ENCODE measurements around the gene PCDHB16.
"Not testable (repeated sequence)": the region's sequence is repeated elsewhere in the genome, so short reads cannot be mapped to it uniquely, and the experiment has no call there.

PCDHB16 gene

GRCh38 chr5:141184117-141184855 is 2.1 kb downstream of the PCDHB16 start:
- not testable (repeated sequence) for DNase-seq (ENCODE audit: low read depth)

GRCh38 chr5:141186897-141187512 is 4.8 kb downstream of the PCDHB16 start, which contains the start of gene PCDHB9:
PCDHB9 (plus strand) TSS chr5:141187161; CDS start chr5:141187319, 158 bp downstream.
- DNase-seq (ENCODE audit: low read depth), result peak; percentile 47

GRCh38 chr5:141188682-141189081 is 6.5 kb downstream of the PCDHB16 start:
- DNase-seq (ENCODE audit: low read depth), result not testable (repeated sequence)

GRCh38 chr5:141189131-141189530 is 6.9 kb downstream of the PCDHB16 start:
- not testable (repeated sequence) for DNase-seq (ENCODE audit: low read depth)

- DNase-seq (ENCODE audit: low read depth), result peak; percentile 30
Measured at GRCh38 chr5:141192110-141192725, 10.0 kb downstream of the PCDHB16 start, which contains the start of gene PCDHB10. PCDHB10 (plus strand) TSS chr5:141192353; CDS start chr5:141192553, 200 bp downstream.

GRCh38 chr5:141194332-141194731 is 12.1 kb downstream of the PCDHB16 start:
- not testable (repeated sequence) for DNase-seq (ENCODE audit: low read depth)

GRCh38 chr5:141196363-141196762 is 14.2 kb downstream of the PCDHB16 start:
- no peak for DNase-seq (ENCODE audit: low read depth)

GRCh38 chr5:141199359-141200235 is 17.4 kb downstream of the PCDHB16 start, which contains the start of gene PCDHB11:
PCDHB11 (plus strand) TSS chr5:141199627; CDS start chr5:141199775, 148 bp downstream.
- peak; percentile 8 for DNase-seq (ENCODE audit: low read depth)

- DNase-seq (ENCODE audit: low read depth), result not testable (repeated sequence)
Measured at GRCh38 chr5:141201126-141201525, 18.9 kb downstream of the PCDHB16 start.

GRCh38 chr5:141201646-141202045 is 19.5 kb downstream of the PCDHB16 start:
- not testable (repeated sequence) for DNase-seq (ENCODE audit: low read depth)

GRCh38 chr5:141208478-141208877 is 26.3 kb downstream of the PCDHB16 start, which contains the start of gene PCDHB12:
PCDHB12 (plus strand) TSS chr5:141208719; CDS start chr5:141208908, 189 bp downstream.
- DNase-seq (ENCODE audit: low read depth), result peak; percentile 28

GRCh38 chr5:141210281-141210680 is 28.1 kb downstream of the PCDHB16 start:
- DNase-seq (ENCODE audit: low read depth), result not testable (repeated sequence)

GRCh38 chr5:141210849-141211248 is 28.7 kb downstream of the PCDHB16 start:
- not testable (repeated sequence) for DNase-seq (ENCODE audit: low read depth)

GRCh38 chr5:141213656-141214339 is 31.6 kb downstream of the PCDHB16 start, which contains the start of gene PCDHB13:
PCDHB13 (plus strand) TSS chr5:141213919; CDS start chr5:141214124, 205 bp downstream.
- peak; percentile 54 for DNase-seq (ENCODE audit: low read depth)

GRCh38 chr5:141214583-141214982 is 32.4 kb downstream of the PCDHB16 start:
- not testable (repeated sequence) for DNase-seq (ENCODE audit: low read depth)

GRCh38 chr5:141215504-141215903 is 33.3 kb downstream of the PCDHB16 start:
- DNase-seq (ENCODE audit: low read depth), result not testable (repeated sequence)

GRCh38 chr5:141216035-141216434 is 33.8 kb downstream of the PCDHB16 start:
- DNase-seq (ENCODE audit: low read depth), result not testable (repeated sequence)

- peak; percentile 66 for DNase-seq (ENCODE audit: low read depth)
Measured at GRCh38 chr5:141223112-141223783, 41.1 kb downstream of the PCDHB16 start, which contains the start of gene PCDHB14. PCDHB14 (plus strand) TSS chr5:141223343; CDS start chr5:141223506, 163 bp downstream.

- not testable (repeated sequence) for DNase-seq (ENCODE audit: low read depth)
Measured at GRCh38 chr5:141224844-141225243, 42.7 kb downstream of the PCDHB16 start.

- DNase-seq (ENCODE audit: low read depth), result not testable (repeated sequence)
Measured at GRCh38 chr5:141225421-141225820, 43.2 kb downstream of the PCDHB16 start.

All from ELR (cell line).